HG03175 (cell line): ENCODE measurements around the gene NR2E3.

Experiments
- ATAC-seq: cut with Tn5 transposase; IDR thresholded peaks from one replicate; pipeline ENCODE4 v1.9.1; 2021; ENCODE audit warnings: mild to moderate bottlenecking, moderate library complexity; ENCODE audit not compliant: unreplicated experiment

NR2E3 gene

DNA sequence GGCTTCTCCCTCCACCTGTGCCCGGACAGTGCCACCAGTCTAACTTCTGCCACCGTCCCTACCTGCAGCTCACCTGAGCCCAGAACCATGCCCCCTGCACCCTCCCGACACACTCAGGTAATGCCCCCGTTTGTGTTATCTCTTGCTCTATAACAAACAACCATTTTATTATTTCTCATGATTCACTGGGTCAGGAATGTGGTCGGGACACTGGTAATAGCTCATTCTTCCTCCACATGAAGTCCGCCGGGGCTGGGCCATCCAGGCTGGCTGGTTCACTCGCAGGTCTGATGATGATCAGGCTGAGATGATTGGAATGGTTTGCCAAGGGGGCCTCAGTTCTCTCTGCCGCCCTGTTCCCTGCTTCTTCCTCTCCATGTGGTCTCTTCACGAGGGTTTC lies 20.3 kb upstream of the NR2E3 start:
- ATAC-seq, result no peak

DNA sequence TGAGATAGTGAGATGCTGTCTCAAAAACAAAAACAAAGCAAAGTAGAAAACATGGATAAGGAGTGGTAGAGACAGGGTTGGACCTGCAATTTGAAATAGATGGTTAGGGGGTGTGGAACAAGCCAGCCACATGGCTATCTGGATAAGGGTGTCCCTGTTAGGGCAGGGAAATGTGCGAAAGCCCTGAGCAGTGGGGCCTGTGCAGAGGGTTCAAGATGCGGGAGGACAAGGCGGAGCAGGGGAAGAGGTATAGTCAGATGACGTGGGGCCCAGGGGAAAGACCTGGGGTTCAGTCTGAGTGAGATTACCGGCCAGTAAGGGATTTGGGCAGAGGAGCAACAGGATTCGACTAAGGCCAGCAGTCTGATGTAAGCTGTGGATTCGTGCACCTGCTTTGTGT lies 18.4 kb upstream of the NR2E3 start:
- no peak for ATAC-seq

- no peak for ATAC-seq
These were observed 17.8 kb upstream of the NR2E3 start for GRCh38 chr15:71792521-71792920.

DNA sequence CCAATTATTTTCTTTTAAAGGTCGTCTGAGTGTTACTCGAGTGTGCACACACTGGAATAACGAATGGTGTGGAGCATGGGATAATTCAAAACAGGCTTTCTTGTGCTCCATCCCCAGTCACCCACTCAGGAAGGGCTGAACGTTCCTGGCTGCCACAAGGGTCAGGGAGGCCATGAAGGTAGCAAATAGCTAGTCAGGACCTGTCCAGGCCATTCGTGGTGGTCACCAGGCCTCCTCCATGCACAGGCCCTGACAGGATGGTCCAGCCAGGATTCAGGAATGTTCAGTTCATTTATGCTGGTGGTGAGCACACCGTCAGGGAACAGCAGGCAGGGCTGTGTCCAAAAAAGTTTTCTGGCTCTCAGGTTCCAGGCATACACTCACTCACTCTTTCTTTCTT lies 11.7 kb upstream of the NR2E3 start:
- no peak for ATAC-seq

GRCh38 chr15:71800190-71800589 lies 10.2 kb upstream of the NR2E3 start:
- ATAC-seq, result no peak

DNA sequence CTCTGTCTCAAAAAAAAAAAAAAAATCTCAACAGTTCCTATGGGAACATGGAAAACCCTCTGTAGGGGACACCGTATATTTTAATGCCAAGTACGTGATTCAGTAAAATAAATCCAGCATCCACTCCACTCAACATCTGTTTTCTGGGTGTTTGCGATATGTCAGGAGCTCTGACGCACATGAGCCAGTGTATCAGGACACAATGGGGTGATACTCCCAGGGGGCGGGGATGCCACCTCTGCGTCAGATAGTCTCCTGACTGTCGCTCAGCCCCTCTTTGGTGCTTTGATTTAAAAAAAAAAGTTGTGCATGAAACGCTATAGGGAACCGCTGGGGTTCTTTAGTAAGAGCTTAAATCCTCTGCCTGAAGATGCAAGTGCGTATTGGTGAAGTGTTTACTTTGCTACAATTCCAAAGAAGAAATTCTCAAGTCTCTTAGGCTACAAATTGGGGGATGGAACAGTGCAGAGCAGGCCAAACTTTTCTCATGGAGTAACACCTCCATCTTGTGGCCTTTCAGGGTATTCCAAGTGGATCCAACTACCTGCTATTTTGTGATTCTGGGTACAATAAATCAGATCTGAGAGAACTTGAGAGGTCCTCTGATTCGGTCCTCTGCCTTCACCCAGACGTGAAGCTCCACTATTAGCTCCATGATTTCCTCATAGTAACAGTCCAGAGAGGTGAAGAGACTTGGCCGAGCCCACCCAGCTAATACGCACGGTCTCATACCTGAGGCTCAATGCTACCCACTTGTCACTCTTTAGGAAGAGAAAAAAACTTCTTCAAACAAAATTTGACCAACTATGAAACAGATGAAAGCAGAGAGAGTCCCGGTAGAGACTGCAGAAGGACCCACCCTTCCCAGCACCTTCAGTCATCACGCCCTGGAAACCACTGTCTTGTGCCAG lies 9.3 kb upstream of the NR2E3 start:
- no peak for ATAC-seq

- ATAC-seq, result no peak
These were observed 8.3 kb upstream of the NR2E3 start for GRCh38 chr15:71801935-71802655.

DNA sequence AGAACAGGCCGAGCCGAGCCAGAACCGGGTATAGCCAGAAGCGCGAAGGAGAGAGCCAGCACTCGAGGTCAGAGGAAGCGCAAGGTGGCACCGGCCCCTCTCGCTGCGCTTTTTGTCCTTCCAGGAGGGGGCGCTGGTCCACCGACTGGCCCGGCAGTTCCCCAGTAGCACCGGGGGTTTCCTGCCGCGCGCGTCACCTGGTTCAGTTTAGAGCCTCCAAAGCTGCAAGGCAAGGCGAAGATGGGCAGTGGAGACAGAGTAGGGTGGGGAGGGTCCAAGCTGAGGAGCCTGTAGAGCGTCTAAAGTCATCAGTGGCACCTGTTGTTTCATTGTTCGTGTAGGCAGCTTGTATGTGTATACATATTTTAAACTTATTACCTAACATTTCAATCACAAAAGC lies 7.6 kb upstream of the NR2E3 start:
- ATAC-seq, result no peak

GRCh38 chr15:71804226-71804625 lies 6.1 kb upstream of the NR2E3 start:
- no peak for ATAC-seq

GRCh38 chr15:71804695-71805470 lies 5.5 kb upstream of the NR2E3 start:
- peak; percentile 45 for ATAC-seq

DNA sequence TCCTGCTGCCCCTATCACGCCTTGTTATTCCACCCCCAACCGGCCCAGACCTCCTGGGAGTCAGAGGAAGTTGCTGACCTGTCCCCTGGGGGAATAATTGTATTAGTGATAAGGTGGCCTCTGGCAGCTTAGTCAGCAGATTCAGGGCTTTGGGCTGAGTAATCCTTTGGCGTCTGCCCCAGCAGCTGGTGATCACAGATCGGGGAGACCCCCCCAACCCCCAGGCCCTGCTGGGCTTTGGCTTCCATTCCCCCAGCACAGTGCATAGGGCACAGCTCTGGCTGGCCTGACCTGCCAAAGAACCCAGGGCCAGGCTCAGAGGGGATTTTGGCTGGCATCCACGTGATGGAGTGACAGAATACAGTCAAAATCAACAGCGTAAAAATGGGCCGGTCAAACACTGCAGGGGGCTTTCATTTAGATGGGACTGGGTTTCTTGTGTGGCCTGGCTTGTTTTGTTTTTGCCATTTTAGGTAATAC lies 3.9 kb upstream of the NR2E3 start:
- ATAC-seq, result no peak

GRCh38 chr15:71807125-71807629 lies 3.2 kb upstream of the NR2E3 start:
- no peak for ATAC-seq

GRCh38 chr15:71807691-71808091 lies 2.7 kb upstream of the NR2E3 start:
- ATAC-seq, result no peak

- no peak for ATAC-seq
These were observed 1.9 kb upstream of the NR2E3 start for GRCh38 chr15:71808311-71809020.

GRCh38 chr15:71809346-71809745 lies 1.0 kb upstream of the NR2E3 start:
- no peak for ATAC-seq

DNA sequence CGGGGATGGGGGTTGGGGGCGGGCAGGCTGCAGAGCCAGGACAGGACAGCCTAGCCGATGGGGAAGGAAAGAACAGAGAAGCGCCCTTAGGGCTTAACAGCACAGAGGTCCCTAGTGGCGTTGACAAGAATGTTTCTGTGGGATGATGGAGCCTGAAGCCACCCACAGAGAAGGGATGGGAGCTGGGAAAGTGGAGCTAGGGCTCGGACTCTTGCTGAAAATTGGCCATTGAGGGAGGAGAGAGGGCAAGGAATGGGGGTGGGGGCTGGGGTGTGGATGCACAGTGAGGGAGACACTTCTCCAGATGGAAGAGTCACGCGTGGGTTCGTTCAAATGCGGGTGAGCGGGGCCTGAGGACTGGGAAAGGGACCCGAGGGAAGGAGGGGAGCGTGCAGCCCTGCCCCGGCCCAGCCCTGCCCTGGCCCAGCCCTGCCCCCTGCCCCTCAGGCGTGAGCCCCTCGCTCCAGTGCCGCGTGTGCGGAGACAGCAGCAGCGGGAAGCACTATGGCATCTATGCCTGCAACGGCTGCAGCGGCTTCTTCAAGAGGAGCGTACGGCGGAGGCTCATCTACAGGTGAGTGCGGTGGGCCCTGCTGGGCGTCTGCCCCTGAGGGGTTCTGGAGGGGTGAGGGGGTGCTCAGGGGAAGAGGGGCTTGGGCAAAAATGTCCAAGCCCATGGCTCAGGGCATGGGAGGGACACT lies 832 bp downstream of the NR2E3 start:
- no peak for ATAC-seq

DNA sequence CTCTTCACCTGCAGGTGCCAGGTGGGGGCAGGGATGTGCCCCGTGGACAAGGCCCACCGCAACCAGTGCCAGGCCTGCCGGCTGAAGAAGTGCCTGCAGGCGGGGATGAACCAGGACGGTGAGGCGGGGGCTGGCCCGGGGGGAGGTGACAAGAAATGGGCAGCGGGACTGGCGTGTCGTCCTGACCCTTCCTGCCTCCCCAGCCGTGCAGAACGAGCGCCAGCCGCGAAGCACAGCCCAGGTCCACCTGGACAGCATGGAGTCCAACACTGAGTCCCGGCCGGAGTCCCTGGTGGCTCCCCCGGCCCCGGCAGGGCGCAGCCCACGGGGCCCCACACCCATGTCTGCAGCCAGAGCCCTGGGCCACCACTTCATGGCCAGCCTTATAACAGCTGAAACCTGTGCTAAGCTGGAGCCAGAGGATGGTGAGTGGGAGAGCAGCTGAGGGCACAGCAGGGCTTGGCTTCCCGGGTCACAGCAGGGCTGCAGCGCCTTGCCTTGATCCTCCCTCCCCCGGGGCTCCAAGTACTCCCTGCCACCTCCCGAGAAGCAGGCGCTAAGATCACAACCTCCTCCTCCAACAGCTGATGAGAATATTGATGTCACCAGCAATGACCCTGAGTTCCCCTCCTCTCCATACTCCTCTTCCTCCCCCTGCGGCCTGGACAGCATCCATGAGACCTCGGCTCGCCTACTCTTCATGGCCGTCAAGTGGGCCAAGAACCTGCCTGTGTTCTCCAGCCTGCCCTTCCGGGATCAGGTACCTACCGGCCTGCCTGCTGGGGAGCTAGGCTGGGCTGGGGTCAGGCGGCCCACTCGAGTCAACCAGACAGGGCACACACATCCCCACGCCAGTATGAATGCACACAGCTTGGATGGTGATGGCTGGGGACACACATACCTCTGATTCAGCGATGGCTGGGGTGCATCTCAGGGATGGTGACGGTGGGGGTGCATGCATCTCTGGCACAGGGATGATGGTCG lies 1.7 kb downstream of the NR2E3 start:
- ATAC-seq, result no peak

- ATAC-seq, result no peak
These were observed 2.8 kb downstream of the NR2E3 start for GRCh38 chr15:71812966-71813722.
